Measurements from ENCODE around the gene CDON. TPM values are rescaled to one million over a fixed set of nuclear protein-coding genes. Genes with fewer than 3 reads are reported as not detected.

CDON gene
- total RNA-seq, 1 donor from 2014 or later, result 7.7 TPM

DNA sequence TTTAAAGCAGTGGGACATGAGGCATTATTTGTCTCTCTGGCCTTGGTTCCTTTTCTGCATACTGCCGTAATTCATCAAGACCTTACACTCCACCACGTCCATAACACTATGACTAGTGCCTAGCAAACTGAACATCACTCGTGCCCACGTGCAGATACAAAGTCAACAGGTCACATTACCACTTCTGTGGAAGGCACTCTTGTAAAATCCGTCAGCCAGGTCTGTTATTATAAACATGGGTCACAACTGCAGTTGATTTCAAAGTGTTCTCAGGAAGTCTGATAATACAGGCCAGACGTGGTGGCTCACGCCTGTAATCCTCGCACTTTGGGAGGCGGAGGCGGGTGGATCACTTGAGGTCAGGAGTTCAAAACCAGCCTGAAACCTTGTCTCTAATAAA lies 102.7 kb downstream of the CDON start:
- DNase-seq (ENCODE audit: extremely low read depth, low read depth, low spot score), result no peak

DNA sequence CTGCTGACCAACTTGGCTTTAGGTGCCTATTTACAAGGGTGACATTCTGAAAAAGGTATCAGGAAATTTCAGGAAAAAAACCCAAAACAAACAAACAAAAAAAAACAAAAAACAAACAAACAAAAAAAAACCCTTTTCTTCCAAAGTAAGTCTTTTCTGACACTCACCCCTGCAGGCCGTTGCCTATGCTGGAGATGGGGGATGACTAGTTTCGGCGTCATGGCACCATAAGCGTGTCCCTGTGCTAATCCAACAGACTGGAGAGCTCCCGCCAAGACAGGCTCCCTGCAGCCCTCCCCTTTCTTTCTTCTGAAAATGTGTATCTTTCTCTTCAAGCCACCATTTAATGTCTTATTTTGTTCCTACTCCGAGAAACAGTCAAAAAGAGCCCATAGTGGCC lies 103.2 kb downstream of the CDON start:
- no peak for DNase-seq (ENCODE audit: extremely low read depth, low read depth, low spot score)

DNA sequence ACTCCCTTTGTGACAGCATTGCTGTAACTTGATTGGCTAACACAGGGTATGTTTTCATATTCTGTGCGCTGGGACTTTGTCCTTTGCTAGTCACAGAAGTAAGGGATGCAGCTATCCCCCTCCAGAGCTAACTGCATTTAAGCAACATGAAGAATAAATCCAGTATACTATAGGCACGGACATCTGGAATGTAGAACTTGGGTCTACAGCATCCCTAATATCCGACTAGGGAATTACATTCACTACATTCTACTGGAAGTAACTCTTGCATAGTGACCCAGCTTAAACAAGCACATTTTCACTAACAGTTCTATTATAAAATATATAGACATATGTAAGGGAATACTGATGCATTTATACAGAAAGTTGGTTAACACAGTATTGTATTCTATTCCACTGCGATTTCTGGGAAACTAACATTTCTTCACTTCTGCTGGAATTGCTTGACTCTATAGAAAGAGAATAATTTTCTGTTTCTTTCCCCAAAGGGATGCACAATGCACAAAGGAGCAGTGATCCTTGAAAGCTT lies 103.7 kb downstream of the CDON start:
- DNase-seq (ENCODE audit: extremely low read depth, low read depth, low spot score), result no peak

DNA sequence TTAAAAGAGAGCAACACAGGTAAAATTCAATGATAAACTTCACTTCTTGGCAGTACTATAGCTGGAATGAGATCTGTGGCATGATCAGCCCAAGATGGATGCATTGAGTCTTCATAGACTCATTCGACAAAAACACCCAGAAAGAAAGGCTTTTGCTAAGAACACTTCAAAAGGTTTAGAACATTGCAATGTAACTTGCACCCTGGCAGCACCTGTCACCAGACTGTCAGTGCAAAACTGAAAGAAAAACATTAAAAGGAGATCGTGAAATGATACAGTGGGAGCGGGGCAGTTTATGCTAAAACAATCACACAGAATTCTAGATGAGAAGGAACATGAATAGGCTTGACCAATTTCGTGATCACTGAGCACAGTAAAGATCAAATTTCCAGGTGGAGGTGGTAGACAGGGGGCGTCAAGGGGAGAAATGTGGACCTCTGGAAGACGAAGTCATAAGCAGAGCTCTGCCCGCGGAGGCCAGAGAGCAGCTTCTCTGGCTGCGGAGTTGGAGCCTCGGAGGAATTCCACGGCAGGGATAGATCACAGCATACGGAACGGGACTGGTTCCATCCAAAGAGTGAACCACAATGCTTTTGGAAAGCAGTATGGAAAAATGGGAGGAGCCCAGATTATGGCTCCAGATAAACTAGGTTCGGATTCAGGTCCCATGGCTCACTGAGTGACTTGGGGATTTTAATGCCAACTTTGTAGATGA lies 104.9 kb downstream of the CDON start:
- DNase-seq (ENCODE audit: extremely low read depth, low read depth, low spot score), result no peak

DNA sequence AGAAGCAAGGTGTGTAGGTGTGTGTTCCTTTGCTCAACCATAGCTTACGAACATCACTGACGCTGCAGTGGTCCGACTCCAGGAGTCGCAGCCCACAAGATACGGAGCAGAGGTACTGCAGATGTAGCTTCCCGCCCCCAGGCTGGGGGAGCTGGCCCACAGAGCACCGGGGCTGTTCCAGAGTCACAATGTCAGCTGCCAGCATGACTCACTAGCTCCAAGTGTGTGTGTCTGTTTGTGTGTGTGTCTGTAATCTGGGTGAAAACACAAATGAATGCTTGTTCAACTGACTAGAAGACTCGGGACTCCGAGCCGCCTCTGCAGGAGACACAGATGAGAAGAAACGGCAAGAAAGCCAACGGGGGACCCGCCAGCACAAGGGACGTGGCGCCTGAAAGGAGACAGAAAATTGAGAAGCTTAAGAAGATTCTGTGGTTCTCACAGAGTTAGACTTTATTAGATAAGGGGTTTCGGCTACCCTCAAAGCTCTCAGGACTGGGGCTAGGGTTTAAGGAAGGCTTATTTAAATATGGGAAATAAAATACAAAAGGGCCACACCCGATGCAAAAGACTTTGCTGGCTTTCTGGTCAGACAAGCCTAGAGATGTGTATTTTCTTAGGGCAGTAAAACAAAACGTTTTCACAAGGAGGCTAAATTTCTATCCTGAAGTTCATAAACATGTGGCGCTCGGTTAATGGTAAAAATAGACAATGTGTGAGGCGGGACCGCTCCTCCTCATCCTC lies 106.1 kb downstream of the CDON start:
- no peak for DNase-seq (ENCODE audit: extremely low read depth, low read depth, low spot score)

DNA sequence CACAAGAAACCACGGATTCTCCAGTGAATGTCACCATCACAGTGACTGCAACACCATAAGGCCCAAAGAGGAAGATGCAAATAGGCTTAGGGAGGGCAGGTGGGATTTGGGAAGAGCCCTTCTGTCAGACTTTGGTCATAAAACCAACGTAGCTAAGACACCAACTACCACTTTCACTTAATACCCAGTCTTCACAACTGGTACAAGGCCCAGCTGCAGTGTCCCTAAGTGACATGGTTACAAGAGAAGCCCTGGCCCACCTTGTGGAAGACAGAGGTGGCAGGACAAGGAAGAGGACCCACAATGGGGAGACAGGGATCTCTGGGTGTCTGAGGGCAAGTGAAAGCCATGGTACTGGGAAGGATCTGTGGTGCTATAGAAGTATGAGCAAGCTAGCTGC lies 106.8 kb downstream of the CDON start:
- DNase-seq (ENCODE audit: extremely low read depth, low read depth, low spot score), result no peak

DNA sequence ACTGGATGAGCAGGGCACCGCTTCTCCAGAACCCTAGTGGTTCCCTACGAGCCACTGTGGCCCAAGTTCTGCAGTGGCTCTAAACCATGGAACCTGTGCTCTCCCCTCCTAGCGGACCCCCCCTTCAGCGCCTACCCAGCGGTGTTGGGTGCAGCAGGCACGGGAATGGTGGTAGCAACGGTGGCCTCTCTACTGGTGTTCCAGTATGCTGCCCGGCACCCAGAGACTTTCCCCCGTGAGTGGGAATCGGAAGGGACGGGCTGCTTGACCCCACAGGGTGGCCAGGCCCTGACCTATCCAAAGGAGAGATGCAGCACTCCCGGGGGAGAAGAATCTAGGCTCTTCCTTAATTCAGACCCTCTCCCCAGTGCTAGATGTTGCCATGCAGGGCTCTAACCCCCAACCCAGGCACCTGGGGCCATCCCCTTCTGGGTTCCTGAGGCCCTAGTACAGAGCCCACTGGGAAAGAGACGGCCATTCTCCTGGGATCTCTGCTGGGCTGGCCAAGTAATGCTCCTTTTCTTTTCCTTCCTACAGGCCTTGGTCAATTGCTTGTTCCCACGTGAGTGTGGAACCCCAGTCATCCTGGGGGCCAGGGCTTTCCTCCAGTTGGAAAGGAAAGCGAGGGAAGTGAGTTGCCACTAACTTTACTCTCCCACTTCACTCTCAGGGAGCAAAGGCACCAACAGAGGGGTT lies 107.6 kb downstream of the CDON start:
- DNase-seq (ENCODE audit: extremely low read depth, low read depth, low spot score), result no peak

DNA sequence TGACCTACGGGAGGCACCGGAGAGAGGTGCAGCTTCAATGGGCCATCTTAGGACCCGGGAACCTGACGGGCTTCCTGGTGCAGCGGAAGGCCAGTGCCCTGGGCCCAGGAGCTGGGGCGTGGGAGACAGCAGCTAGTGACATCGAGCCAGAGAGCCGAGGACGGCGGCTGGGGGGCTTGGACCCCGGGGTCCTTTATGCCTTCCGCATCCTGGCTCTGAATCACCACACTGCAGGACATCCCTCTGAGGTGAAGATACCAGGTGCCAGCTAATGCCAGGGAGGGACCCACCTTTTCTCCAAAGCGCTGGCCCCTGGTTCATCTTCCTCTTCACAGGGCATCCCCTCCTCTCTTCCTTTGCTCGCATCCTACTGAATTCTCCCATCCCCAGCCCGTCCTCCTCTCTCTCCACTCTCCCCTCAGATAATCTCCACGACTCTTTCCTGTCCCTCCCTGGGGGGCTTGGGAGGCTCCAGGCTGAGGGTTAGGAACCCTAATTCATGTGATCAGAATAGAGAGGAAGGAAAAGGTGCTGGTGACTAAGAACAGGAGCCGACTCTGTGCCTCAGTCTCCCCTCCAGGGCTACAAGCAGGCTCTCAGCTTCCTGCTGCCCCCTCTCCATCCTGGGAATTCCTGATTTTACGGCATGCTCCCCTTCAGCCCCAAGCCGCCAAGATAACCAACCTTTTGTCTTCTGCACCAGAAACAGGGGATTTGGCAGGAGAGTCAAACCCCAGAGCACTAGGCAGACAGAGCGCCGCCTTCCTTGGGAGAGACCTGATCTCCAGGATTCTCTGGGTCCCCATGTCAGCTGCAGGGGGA lies 108.3 kb downstream of the CDON start:
- DNase-seq (ENCODE audit: extremely low read depth, low read depth, low spot score), result no peak

DNA sequence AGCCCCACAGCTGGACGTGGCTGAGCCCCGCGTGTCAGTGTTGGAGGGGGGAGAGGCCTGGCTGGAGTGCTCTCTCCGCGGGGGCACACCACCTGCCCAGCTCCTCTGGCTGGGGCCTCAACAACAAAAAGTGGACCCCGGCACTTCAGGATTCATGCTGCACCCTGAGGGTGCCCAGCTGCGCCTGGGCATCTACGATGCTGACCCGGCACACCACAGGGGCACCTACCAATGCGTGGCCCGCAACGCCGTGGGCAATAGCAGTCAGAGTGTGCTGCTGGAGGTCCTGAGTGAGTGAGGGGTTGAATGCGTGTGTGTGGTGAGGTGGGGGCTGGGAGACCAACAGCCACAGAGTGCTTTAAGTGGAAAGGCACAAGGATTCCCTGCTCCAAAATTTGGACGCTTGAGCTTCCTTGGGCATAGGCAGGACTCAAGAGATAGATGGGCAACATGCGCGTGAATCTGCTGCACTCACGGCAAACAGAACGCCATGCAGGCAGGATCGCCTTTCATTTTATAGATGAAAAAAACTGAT lies 109.2 kb downstream of the CDON start:
- DNase-seq (ENCODE audit: extremely low read depth, low read depth, low spot score), result no peak

DNA sequence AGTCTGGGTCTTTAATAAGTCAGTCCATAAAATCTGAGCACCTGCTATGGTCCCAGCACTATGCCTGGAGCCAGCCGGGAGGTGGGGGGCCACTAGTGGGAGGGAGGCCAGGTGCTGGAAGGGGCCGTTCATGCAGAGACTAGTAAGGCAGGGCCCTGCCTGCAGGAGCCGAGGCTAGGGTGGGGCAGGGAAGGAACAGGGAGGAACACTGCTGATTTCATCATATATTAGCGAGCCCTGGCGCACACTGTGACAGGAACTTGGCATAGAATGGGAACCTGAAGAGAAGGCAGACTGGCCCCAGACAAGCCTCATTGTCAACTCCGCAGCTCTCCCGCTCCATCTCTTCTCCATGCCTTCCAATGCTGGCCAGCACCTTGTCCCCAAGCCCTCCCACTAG lies 109.7 kb downstream of the CDON start:
- no peak for DNase-seq (ENCODE audit: extremely low read depth, low read depth, low spot score)

DNA sequence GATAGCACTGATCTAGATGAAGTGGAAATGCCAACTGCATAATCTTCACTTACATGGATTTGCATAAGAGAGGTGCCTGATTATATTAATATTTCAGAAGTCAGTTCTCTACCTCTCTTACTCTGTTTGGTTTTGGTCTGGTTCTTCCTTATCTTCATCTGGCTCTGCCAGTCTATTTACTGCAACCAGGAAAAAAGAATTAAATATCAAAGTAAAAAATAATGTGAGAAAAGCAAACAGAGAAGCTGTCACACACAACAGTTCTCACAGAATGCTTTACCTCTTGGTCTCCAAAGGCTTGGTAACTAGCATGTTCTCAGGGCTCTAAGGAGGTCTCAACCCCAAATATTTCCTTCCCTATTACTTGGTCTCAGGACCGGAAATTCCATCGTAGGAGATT lies 110.1 kb downstream of the CDON start:
- DNase-seq (ENCODE audit: extremely low read depth, low read depth, low spot score), result no peak

DNA sequence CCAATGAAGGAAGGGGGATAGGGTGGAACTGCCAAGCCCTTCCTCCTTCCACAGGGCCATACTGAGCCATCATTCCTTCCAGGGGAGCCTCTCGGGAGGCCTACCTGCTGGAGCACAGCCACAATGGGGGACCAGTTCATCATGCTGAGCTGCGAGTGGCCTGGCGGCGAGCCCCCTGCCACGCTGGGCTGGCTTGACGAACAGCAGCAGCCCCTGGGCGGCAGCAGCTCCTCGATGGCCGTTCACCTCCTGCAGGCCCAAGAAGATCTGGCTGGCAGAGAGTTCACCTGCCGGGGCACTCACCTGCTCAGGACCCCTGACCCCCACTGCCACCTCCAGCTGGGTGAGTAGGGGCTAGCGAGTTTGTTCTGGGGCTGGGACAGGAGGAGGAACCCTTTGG lies 110.9 kb downstream of the CDON start:
- no peak for DNase-seq (ENCODE audit: extremely low read depth, low read depth, low spot score)

DNA sequence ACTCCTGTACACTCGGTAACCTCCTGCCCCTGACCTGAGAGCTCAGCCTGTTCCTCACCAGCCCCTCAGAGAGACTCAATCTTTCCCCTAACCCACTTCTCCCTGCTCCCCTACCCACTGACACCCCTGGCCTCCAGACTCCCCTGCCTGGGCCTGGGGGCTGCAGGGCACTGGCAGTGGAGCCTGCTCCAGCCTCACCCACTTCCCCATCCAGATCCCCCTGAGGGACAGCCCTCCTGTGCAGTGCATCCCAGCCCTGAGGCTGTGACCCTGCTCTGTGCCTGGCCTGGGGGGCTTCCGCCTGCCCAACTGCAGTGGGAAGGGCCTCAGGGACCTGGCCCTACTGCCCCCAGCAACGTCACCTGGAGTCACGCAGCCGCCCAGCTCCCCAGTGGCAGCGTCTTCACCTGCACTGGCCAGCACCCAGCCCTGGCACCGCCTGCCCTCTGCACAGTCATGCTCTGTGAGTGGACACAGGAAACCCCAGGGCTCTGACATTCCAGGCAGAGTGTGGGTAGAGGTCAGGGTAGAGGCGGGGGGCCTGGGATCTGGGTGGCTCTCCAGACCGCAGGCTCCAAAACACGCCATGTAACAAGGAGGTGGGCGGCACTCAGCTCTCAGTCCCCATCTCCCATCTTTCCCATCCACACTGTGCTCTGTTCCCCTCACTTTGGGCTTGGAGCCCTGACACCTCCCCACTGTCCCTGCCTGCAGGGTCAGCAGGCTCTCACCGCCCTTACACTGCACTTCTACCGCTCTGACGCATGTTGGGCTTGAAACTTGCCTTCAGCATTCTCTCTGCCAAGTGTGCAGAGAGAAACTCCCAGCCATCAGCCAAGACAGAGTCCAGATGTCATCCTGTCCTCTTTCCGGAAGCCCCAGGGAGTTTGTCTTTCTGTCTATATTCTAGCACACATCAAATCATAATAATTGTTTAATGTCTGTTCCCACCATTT lies 111.7 kb downstream of the CDON start:
- no peak for DNase-seq (ENCODE audit: extremely low read depth, low read depth, low spot score)

DNA sequence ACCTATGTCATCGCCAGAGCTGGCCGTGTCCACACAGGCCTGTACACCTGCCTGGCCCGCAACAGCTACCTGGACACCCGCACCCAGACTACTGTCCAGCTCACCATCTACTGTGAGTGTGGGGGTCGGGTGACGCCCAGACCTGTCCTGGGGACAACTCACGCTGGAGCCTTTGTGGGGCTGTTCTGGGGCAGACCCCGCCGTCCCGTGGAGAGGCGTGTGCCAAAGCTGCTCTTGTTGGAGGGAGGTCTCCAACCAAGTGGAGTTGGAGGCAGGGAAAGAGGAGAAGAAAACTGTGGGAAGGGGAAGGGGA lies 112.5 kb downstream of the CDON start:
- no peak for DNase-seq (ENCODE audit: extremely low read depth, low read depth, low spot score)

DNA sequence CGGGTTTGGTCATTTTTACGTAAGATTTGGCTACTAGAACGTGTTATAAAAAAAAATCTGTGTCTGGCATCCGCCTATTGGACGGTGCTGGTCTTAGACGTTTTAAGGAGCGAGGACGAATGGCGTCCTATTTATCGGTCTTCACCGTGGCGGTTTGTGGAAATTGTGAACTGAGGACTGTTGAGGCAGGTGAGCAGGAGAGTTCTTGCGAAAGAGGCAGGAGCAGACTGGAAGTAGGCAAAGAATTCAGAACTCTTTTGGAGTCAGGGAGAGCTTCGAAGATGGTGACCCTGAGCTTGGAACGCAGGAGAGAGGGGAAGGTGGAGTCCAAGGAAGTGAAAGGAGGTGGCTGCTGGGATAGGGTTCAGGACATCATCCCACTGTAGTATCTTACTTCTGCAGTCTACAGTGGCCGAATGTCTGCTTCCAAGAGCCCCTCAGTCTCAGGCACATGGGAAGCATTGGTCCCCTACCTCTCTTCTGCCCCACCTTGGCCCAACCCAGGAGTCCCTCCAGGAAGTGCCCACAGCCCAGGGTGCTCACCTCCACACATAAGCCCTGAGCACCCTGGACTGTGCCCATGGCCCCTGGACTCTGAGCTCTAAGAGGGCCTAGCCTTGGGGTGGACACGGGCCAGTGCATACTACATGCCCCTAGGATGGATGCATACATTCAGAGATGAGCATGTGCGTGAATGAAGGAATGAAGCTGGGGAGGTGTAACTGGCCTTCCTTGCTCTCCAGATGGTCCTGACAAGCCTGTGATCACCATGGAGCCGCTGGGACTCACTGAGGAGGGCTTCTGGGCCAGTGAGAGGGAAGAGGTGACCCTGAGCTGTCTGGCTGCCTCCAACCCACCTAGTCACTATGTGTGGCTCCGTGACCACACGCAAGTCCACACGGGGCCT lies 113.1 kb downstream of the CDON start:
- no peak for DNase-seq (ENCODE audit: extremely low read depth, low read depth, low spot score)

DNA sequence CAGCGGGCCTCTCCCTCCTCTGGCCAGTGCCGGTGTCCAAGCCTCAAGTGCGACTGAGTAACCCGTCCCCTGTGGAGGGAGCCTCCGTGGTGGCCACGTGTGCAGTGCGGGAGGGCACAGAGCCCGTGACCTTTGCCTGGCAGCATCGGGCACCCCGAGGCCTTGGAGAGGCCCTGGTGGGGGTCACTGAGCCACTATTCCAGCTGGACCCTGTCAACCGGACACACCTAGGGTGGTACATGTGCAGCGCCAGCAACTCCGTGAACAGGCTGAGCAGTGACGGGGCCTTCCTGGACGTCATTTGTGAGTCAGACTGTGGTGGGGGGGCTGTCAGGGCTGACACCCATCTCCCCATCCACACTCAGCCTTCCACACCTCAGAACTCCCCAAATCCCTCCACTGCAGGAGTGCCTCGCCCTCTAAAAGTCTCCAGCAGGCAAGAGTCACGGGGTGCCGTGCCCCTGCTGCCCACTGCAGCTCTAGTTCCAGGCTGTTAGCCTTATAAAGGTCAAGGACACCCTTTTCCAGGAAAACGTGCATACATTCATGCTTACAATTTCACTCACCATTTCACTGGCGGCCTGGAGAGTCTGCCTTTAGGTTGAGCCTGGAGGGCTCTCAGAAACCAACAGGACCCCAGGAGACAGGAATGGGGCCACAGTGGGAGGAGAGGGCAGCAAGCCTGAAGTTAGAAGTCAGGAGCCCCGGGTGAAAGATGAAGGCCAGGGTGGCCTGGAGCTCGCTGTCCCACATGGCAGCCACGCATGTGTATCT lies 114.2 kb downstream of the CDON start:
- no peak for DNase-seq (ENCODE audit: extremely low read depth, low read depth, low spot score)

DNA sequence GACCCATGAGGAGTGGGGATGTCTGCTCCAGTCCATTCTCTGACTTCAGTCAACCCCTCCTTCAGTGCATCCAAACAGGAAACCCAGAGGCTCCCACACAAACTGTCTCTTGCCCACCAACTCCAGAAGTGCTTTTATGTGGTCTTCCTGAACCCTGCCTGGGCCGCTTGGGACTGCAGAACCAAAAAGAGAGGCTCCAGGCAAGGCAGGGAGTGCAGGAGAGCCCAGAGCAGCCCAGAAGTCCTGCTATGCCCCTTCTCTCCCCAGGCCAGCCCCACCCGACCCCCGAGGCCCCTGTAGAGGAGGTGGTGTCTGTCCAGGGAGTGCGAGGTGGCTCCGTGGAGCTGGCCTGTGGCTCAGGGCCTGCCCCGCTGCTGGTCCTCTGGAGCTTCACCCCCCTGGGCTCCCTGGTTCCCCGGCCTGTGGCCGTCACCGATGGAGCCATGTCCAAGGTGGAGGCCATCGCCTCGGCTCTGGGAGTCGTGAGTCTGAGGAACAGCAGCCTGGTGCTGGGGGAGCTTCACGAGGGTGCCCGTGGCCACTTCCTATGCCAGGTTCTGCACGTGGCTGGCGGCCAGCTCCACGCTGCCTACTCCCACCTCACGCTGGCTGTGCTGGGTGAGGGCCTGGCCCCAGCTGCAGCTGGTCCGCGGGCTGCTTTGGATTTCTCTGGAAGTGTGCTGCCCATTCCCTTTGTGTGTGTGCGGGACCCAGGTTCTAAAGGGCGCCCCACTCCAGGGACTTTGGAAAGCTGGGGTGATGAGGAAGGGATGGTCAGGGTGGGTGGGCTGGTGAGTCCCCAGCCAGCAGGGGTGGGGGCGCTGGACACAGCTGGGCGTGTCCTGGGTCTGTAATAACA lies 115.0 kb downstream of the CDON start:
- DNase-seq (ENCODE audit: extremely low read depth, low read depth, low spot score), result no peak

Data from glomerular endothelial cell (primary cell).